Measurements from ENCODE around the gene CDK5RAP2.

GRCh38 chr9:120388003-120388855 is 191.7 kb downstream of the CDK5RAP2 start:
- TF ChIP-seq CTCF (IDR thresholded peaks at IDR 0.05) (no peak), POLR2A (IDR thresholded peaks at IDR 0.05) (no peak)
